Right lobe of liver (tissue), 4 donors: Measurements from ENCODE around the gene ZER1.

ENCODE experiments used
- CTCF ChIP-seq, 4 donors: fragments of 200-600 bp in 3 of 4; fragments of 450-650 bp in 1 of 4; IDR thresholded peaks; one replicate each; pipeline versions ENCODE4 v1.5.1 to v1.8.0; 2016 to 2022; ENCODE audit warnings: antibody characterized with exemption in 4 of 4, mild to moderate bottlenecking in 2 of 4
- POLR2A ChIP-seq: fragments of 450-650 bp; IDR thresholded peaks from one replicate; pipeline ENCODE4 v1.6.1; 2017; ENCODE audit warnings: antibody characterized with exemption, mild to moderate bottlenecking
- donor health status: DM: no; HTN: no; CAD: no.
- donor health status: DM: no; HTN: no; CAD: no.
- donor health status: DM: no; HTN: yes; CAD: no.

- TF ChIP-seq CTCF (IDR thresholded peaks at IDR 0.05) (no peak), POLR2A (no peak)
Observed at GRCh38 chr9:128694344-128694743, 77.4 kb downstream of the ZER1 start.
